GM23338 (cell line): ENCODE measurements around the gene COLEC12. TPM values are rescaled to one million over a fixed set of nuclear protein-coding genes. Genes with fewer than 3 reads are reported as not detected.

ENCODE experiments used
- ATAC-seq: fragments of 200-7000 bp; cut with Tn5 transposase; 3 replicates; pipeline ENCODE4 v1.9.1; 2020
- DNase-seq: peaks from one replicate; pipeline ENCODE4 v3.0.0-alpha.2; 2015; ENCODE audit warnings: low spot score
- H2AFZ ChIP-seq: fragments of 200-600 bp; sonication (generic); 2 replicates; pipeline ENCODE4 v1.8.0; 2016; ENCODE audit warnings: antibody characterized with exemption, mild to moderate bottlenecking, moderate library complexity
- H3F3A ChIP-seq: fragments of 200-600 bp; sonication (generic); replicated peaks from 2 replicates; pipeline ENCODE4 v1.8.0; 2017; ENCODE audit warnings: antibody characterized with exemption, mixed run types, low read depth
- H3K27ac ChIP-seq: fragments of 200-600 bp; sonication (generic); 2 replicates; pipeline ENCODE4 v1.6.1; 2016; ENCODE audit warnings: low read depth
- H3K27me3 ChIP-seq: fragments of 200-600 bp; sonication (generic); 2 replicates; pipeline ENCODE4 v1.8.0; 2016; ENCODE audit warnings: mild to moderate bottlenecking, mixed run types, moderate library complexity; ENCODE audit not compliant: insufficient read depth
- H3K36me3 ChIP-seq: fragments of 200-600 bp; sonication (generic); 2 replicates; pipeline ENCODE4 v1.8.0; 2016; ENCODE audit warnings: mild to moderate bottlenecking; ENCODE audit not compliant: insufficient read depth
- H3K4me1 ChIP-seq: fragments of 200-600 bp; sonication (generic); 2 replicates; pipeline ENCODE4 v1.8.0; 2016; ENCODE audit warnings: mild to moderate bottlenecking, moderate library complexity; ENCODE audit not compliant: insufficient read depth
- H3K4me2 ChIP-seq: fragments of 200-600 bp; sonication (generic); 2 replicates; pipeline ENCODE4 v1.7.1; 2017; ENCODE audit warnings: mixed run types
- H3K4me3 ChIP-seq: fragments of 200-600 bp; sonication (generic); 2 replicates; pipeline ENCODE4 v1.6.1; 2016; ENCODE audit warnings: mixed run types
- H3K79me2 ChIP-seq: fragments of 200-600 bp; sonication (generic); replicated peaks from 2 replicates; pipeline ENCODE4 v1.8.0; 2017; ENCODE audit warnings: mild to moderate bottlenecking; ENCODE audit not compliant: insufficient read depth
- H3K9me2 ChIP-seq: fragments of 200-600 bp; sonication (generic); 2 replicates; pipeline ENCODE4 v1.8.0; 2017; ENCODE audit not compliant: insufficient read depth
- H4K20me1 ChIP-seq: fragments of 200-600 bp; sonication (generic); replicated peaks from 2 replicates; pipeline ENCODE4 v1.8.0; 2017; ENCODE audit warnings: mild to moderate bottlenecking; ENCODE audit not compliant: insufficient read depth
- H3K27ac Mint-ChIP-seq: 2 replicates; pipeline ENCODE4 v1.8.0; 2020; ENCODE audit warnings: inconsistent platforms, mild to moderate bottlenecking, moderate library complexity, mixed read lengths
- H3K27me3 Mint-ChIP-seq: 3 replicates; pipeline ENCODE4 v1.8.0; 2022; ENCODE audit warnings: low read depth, mild to moderate bottlenecking, moderate library complexity, mixed read lengths, inconsistent platforms; ENCODE audit not compliant: insufficient read depth, poor library complexity
- H3K36me3 Mint-ChIP-seq: 3 replicates; pipeline ENCODE4 v1.8.0; 2021; ENCODE audit warnings: low read depth, mild to moderate bottlenecking, inconsistent platforms, moderate library complexity, mixed read lengths
- H3K4me1 Mint-ChIP-seq: 3 replicates; pipeline ENCODE4 v1.8.0; 2020; ENCODE audit warnings: mild to moderate bottlenecking, inconsistent platforms, mixed read lengths
- H3K4me3 Mint-ChIP-seq: 3 replicates; pipeline ENCODE4 v1.8.0; 2021; ENCODE audit warnings: moderate library complexity, mild to moderate bottlenecking, inconsistent platforms, mixed read lengths
- H3K9me3 Mint-ChIP-seq: 3 replicates; pipeline ENCODE4 v1.8.0; 2020; ENCODE audit warnings: moderate library complexity, mild to moderate bottlenecking, inconsistent platforms, mixed read lengths
- CREB1 ChIP-seq: fragments of 250-450 bp; sonication (Bioruptor Pico); IDR thresholded peaks from 2 replicates; pipeline ENCODE4 v1.5.0; 2020; ENCODE audit warnings: low read depth, mild to moderate bottlenecking, moderate library complexity
- CTCF ChIP-seq, 2 experiments: fragments of 200-600 bp in 1 of 2; sonication (generic) in 1 of 2; conservative IDR thresholded peaks; 2 replicates each; pipeline versions ENCODE4 v1.5.1 to v1.6.1; 2016 to 2017; ENCODE audit warnings: antibody characterized with exemption in 2 of 2, low read depth in 2 of 2, mild to moderate bottlenecking in 2 of 2, moderate library complexity in 1 of 2
- ETS1 ChIP-seq: IDR thresholded peaks from 2 replicates; pipeline ENCODE4 v1.6.1; 2016; ENCODE audit warnings: antibody characterized with exemption
- EZH2phosphoT487 ChIP-seq: fragments of 200-600 bp; sonication (generic); IDR thresholded peaks from one replicate; pipeline ENCODE4 v1.8.1; 2018; ENCODE audit warnings: antibody characterized with exemption; ENCODE audit not compliant: unreplicated experiment
- JUNB ChIP-seq: IDR thresholded peaks from one replicate; pipeline ENCODE4 v1.6.1; 2016; ENCODE audit warnings: antibody characterized with exemption; ENCODE audit not compliant: unreplicated experiment
- REST ChIP-seq: IDR thresholded peaks from one replicate; pipeline ENCODE4 v1.6.1; 2018; ENCODE audit warnings: antibody characterized with exemption; ENCODE audit not compliant: unreplicated experiment
- ZNF114 ChIP-seq: fragments of 250-450 bp; sonication (Bioruptor Pico); IDR thresholded peaks from 2 replicates; pipeline ENCODE4 v1.5.0; 2020; ENCODE audit warnings: mild to moderate bottlenecking, moderate library complexity
- ZNF331 ChIP-seq: fragments of 250-450 bp; sonication (Bioruptor Pico); IDR thresholded peaks from 2 replicates; pipeline ENCODE4 v1.5.0; 2020; ENCODE audit warnings: low read depth, mild to moderate bottlenecking, moderate library complexity
- ZNF462 ChIP-seq: fragments of 250-450 bp; sonication (Bioruptor Pico); IDR thresholded peaks from 2 replicates; pipeline ENCODE4 v1.5.0; 2020; ENCODE audit warnings: mild to moderate bottlenecking, moderate library complexity
- polyA plus RNA-seq: library from polyadenylated mRNA; unstranded; fragments of >200 nt; fragmentation: Nextera tagmentation; extraction: Ambion mirVana; gene quantifications from 2 replicates; pipeline ENCODE4 v1.2.1, GENCODE V29; 2016
- total RNA-seq: library from RNA; depleted of rRNA; stranded (reverse); fragments of >200 nt; shearing (Covaris generic); gene quantifications from 2 replicates; pipeline ENCODE4 v1.2.3, GENCODE V29; 2014

The COLEC12 gene
- total and polyA plus RNA-seq, 2 experiments from 2014 or later, result 1.1 to 3.2 TPM

DNA sequence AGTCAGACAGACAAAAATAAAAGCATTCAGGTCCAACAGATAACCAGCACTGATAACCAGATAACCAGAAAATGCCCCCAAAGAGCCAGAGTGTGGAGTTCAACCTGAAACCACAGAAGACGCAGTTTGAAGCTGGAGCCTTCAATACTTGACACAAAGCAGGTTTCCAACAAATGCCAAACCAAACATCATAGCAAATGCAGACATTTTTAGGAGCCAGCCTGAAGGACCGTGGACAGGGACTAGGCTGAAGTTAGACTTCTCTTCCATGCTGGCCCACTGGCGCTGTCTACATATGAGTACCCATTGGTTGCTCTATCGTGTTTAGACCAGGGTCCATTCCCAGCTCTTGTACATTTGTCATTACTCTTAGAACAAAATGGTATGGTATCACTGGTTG lies 9.9 kb downstream of the COLEC12 start:
- no peaks in the 10 kb centered on the region for H3F3A ChIP-seq
- H3K9me3 Mint-ChIP-seq, result peaks cover 11% of the 10 kb centered on the region; the same call in 2 of the 3 replicates
- H3K36me3 ChIP-seq, result 0 out of 2 replicates have a peak, but pooled peaks cover 3% of the 10 kb centered on the region
- peaks cover 10% of the 10 kb centered on the region for H3K4me1 Mint-ChIP-seq
- no peaks in the 10 kb centered on the region for H3K79me2 ChIP-seq
- H3K4me1 ChIP-seq, result peaks cover 4% of the 10 kb centered on the region
- H3K4me3 Mint-ChIP-seq, result no peak overlapping the region
- H2AFZ ChIP-seq, result no peak overlapping the region
- H3K4me3 ChIP-seq, result no peak overlapping the region
- TF ChIP-seq ZNF331 (CRISPR knock-in tag), result no peak
- TF ChIP-seq CTCF (conservative IDR thresholded peaks at IDR 0.05; ENCODE audit: low read depth in 2 of 2), result no peak
- TF ChIP-seq ZNF114 (CRISPR knock-in tag), result no peak
- TF ChIP-seq ZNF462, result no peak
- no peak for TF ChIP-seq EZH2phosphoT487
- no peak for TF ChIP-seq ETS1
- TF ChIP-seq CREB1 (CRISPR knock-in tag), result no peak
- no peak for TF ChIP-seq JUNB
- TF ChIP-seq REST, result no peak
- no peak overlapping the region for H3K27ac Mint-ChIP-seq
- H3K4me2 ChIP-seq, result no peak overlapping the region
- DNase-seq (no peak), ATAC-seq (no peak)
- no peaks in the 10 kb centered on the region for H4K20me1 ChIP-seq
- H3K27me3 Mint-ChIP-seq, result peaks cover 3% of the 10 kb centered on the region
- H3K9me2 ChIP-seq, result no peaks in the 10 kb centered on the region
- no peak overlapping the region for H3K27ac ChIP-seq
- H3K36me3 Mint-ChIP-seq, result peaks cover 8% of the 10 kb centered on the region; the same call in 1 of the 3 replicates
- H3K27me3 ChIP-seq, result no peaks in the 10 kb centered on the region
